ENCODE data around the gene MOGAT1. TPM values are rescaled to one million over a fixed set of nuclear protein-coding genes. Genes with fewer than 3 reads are reported as not detected.

MOGAT1 gene
- total and polyA plus RNA-seq, 3 donors from 2014 or later, result not detected

- H3K9me3 ChIP-seq, result no peaks in the 10 kb centered on the region
- no peaks in the 10 kb centered on the region for H3K27me3 ChIP-seq
- 89 to 93% methylated on average over 1 of the region's 1 CpG for WGBS, 2 donors
- H3K4me3 ChIP-seq, result no peak overlapping the region
- no peak overlapping the region for H3K27ac ChIP-seq
- H3K4me1 ChIP-seq, result no peaks in the 10 kb centered on the region
- intact Hi-C loops (cut with DNase I; ENCODE audit: low total_unique reads), result no loop called here
- no peaks in the 10 kb centered on the region for H3K36me3 ChIP-seq (ENCODE audit: low read depth, missing control alignments)
- no peak for TF ChIP-seq CTCF (IDR thresholded peaks at IDR 0.05)
- no peak for TF ChIP-seq POLR2A (IDR thresholded peaks at IDR 0.05)
- no peak for DNase-seq
Observed at GRCh38 chr2:222635295-222635694, 36.2 kb upstream of the MOGAT1 start.

GRCh38 chr2:222637067-222637466 lies 34.4 kb upstream of the MOGAT1 start:
- TF ChIP-seq CTCF (IDR thresholded peaks at IDR 0.05) (no peak), POLR2A (IDR thresholded peaks at IDR 0.05) (no peak)
- 56 to 100% methylated on average over 1 of the region's 1 CpG for WGBS, 2 donors
- intact Hi-C loops (cut with DNase I; ENCODE audit: low total_unique reads), result no loop called here
- Histone ChIP-seq H3K4me1 (no peaks in the 10 kb centered on the region), H3K27me3 (no peaks in the 10 kb centered on the region), H3K9me3 (no peaks in the 10 kb centered on the region), H3K36me3 (ENCODE audit: low read depth, missing control alignments) (no peaks in the 10 kb centered on the region), H3K4me3 (no peak overlapping the region), H3K27ac (no peak overlapping the region)
- no peak for DNase-seq

- intact Hi-C loops (cut with DNase I; ENCODE audit: low total_unique reads), result no loop called here
- Histone ChIP-seq H3K4me3 (no peak overlapping the region), H3K9me3 (no peaks in the 10 kb centered on the region), H3K36me3 (ENCODE audit: low read depth, missing control alignments) (no peaks in the 10 kb centered on the region), H3K27ac (no peak overlapping the region), H3K27me3 (no peaks in the 10 kb centered on the region), H3K4me1 (no peaks in the 10 kb centered on the region)
- DNase-seq, result no peak
- WGBS, 2 donors, result 88 to 97% methylated on average over 2 of the region's 2 CpGs
- no peak for TF ChIP-seq CTCF (IDR thresholded peaks at IDR 0.05)
- no peak for TF ChIP-seq POLR2A (IDR thresholded peaks at IDR 0.05)
Observed at GRCh38 chr2:222641336-222641735, 30.1 kb upstream of the MOGAT1 start.

GRCh38 chr2:222643134-222643533 lies 28.3 kb upstream of the MOGAT1 start:
- no peak for TF ChIP-seq POLR2A (IDR thresholded peaks at IDR 0.05)
- no peak for TF ChIP-seq CTCF (IDR thresholded peaks at IDR 0.05)
- DNase-seq, result no peak
- no peaks in the 10 kb centered on the region for H3K36me3 ChIP-seq (ENCODE audit: low read depth, missing control alignments)
- no peak overlapping the region for H3K4me3 ChIP-seq
- WGBS, 2 donors, result 82 to 100% methylated on average over 1 of the region's 1 CpG
- no peaks in the 10 kb centered on the region for H3K4me1 ChIP-seq
- H3K27me3 ChIP-seq, result no peaks in the 10 kb centered on the region
- intact Hi-C loops (cut with DNase I; ENCODE audit: low total_unique reads), result no loop called here
- no peak overlapping the region for H3K27ac ChIP-seq
- H3K9me3 ChIP-seq, result no peaks in the 10 kb centered on the region

DNA sequence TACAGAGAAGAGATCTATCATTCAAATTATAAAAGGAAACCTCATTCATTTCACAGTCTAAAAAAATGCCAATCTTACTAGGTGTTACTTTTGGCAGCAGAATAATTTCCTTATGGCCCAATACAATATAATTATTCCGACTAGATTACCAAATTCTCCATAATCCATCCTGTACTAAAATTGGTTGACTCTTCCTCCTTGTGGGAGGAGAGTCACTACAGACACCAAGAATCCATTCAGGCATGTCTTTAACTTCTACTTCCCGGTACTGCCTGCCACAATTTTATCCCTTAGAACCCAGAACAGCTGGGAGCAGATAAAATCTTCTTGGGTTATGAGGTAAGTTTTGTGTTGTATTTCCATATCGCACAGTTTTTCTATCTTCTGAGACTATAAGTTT lies 25.4 kb upstream of the MOGAT1 start:
- 94 to 95% methylated on average over 3 of the region's 3 CpGs for WGBS, 2 donors
- no peak for DNase-seq

More for the DNA sequence above, 25.4 kb upstream of the MOGAT1 start:
- intact Hi-C loops (cut with DNase I; ENCODE audit: low total_unique reads), result no loop called here
- no peaks in the 10 kb centered on the region for H3K36me3 ChIP-seq (ENCODE audit: low read depth, missing control alignments)
- no peaks in the 10 kb centered on the region for H3K4me1 ChIP-seq
- no peaks in the 10 kb centered on the region for H3K9me3 ChIP-seq
- no peak overlapping the region for H3K4me3 ChIP-seq
- no peaks in the 10 kb centered on the region for H3K27me3 ChIP-seq
- TF ChIP-seq CTCF (IDR thresholded peaks at IDR 0.05) (no peak), POLR2A (IDR thresholded peaks at IDR 0.05) (no peak)
- H3K27ac ChIP-seq, result no peak overlapping the region
